GM18526 (cell line): ENCODE measurements around the gene KRTAP1-3.
"Not testable (repeated sequence)": the region's sequence is repeated elsewhere in the genome, so short reads cannot be mapped to it uniquely, and the experiment has no call there.

Source experiments
- POLR2A ChIP-seq: IDR thresholded peaks from 3 replicates; pipeline ENCODE4 v1.6.1; 2011; ENCODE audit not compliant: insufficient read length; ENCODE audit errors: extremely low read depth

KRTAP1-3 gene, protein sequence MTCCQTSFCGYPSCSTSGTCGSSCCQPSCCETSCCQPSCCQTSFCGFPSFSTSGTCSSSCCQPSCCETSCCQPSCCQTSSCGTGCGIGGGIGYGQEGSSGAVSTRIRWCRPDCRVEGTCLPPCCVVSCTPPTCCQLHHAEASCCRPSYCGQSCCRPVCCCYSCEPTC

DNA sequence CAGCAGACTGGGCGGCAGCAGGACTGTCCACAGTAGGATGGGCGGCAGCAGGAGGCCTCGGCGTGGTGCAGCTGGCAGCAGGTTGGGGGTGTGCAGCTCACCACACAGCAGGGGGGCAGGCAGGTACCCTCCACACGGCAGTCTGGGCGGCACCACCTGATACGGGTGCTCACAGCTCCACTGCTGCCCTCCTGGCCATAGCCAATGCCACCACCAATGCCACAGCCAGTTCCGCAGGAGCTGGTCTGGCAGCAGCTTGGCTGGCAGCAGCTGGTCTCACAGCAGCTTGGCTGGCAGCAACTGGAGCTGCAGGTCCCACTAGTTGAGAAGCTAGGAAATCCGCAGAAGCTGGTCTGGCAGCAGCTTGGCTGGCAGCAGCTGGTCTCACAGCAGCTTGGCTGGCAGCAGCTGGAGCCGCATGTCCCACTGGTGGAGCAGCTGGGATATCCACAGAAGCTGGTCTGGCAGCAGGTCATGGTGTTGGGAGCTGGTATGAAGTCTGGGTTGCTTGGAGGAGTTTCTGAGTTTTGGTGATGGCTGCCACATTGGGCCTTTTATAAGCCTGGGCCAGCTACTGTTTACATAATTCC is at the start of gene KRTAP1-3:
TSS of gene KRTAP1-3 (minus strand) at position 529 of the 590 bp plus-strand sequence. CDS start at position 476, 53 bp downstream.
- TF ChIP-seq POLR2A = not testable (repeated sequence)

GRCh38 chr17:41084100-41084856 is 49.6 kb upstream of the KRTAP1-3 start, which contains the start of gene KRTAP4-7:
KRTAP4-7 (plus strand) TSS chr17:41084150; CDS start chr17:41084207, 57 bp downstream.
- TF ChIP-seq POLR2A = not testable (repeated sequence)

- TF ChIP-seq POLR2A = no peak
These were observed 48.0 kb upstream of the KRTAP1-3 start for GRCh38 chr17:41082626-41083025.

GRCh38 chr17:41076788-41077187 is 42.1 kb upstream of the KRTAP1-3 start:
- no peak for TF ChIP-seq POLR2A

GRCh38 chr17:41073676-41074075 is 39.0 kb upstream of the KRTAP1-3 start:
- TF ChIP-seq POLR2A = no peak

DNA sequence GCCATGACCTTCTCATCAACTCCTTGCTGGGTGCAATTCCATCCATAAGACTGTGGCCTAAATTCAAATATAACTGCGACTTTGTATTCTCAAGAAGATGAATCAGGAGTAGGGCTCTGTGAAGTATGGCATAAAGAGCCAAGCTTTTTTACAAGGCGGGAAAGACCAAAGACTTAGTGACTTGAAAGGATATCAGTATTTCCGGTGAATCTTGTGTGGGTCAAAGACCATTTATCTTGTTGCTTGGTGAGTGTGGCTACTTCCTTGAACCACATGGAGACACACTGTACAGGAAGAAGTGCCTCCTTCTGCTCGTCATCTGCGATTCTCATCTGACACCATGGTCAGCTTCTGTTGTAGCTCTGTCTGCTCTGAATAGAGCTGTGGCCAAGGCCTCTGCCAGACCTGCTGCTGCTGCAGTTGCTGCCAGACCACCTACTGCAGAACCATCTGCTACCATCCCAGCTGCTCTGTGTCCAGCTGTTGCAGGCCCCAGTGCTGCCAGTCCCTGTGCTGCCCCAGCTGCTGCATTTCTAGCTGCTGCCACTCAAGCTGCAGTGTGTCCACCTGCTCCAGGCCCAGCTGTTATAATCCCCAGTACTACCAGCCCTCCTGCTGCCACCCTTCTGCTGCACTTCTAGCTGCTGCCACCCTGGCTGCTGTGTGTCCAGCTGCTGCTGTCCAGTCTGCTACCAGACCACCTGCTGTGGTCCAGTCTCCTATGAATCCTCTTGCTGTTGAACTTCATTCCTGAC is 37.1 kb upstream of the KRTAP1-3 start:
- no peak for TF ChIP-seq POLR2A

DNA sequence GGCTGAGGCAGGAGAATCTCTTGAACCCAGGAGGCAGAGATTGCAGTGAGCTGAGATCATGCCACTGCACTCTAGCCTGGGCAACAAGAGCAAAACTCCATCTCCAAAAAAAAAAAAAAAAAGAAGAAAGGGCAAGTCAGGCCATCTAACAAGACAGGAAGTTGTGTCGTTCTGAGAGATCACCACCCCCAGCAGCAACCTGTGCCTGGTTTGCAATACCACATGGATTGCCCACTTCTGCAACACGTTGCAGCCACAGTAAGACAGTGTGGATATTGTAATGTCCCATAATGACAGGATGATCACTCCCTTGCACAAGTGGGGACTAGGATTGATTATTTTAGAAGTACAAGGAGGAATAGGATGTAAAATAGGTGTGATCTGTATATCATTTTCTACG is 34.4 kb upstream of the KRTAP1-3 start:
- TF ChIP-seq POLR2A = no peak

DNA sequence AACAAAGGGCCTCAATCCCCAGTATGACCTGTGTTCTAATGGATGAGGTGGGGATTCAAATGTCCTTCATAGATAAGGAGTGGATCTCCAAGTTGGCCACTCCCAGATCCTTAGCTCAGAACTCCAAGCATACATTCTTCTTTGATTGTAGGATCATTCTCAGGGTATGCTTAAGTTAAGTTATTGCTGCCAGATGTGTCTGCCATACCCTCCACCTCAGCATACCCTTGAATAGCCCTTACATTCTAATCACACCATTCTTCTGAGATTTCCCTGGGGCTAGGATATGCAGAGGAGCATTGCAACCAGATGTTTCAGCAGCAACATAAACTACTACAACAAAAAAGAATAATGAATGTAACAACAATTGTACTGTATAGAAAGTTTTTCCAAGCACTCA is 32.6 kb upstream of the KRTAP1-3 start:
- TF ChIP-seq POLR2A = no peak

DNA sequence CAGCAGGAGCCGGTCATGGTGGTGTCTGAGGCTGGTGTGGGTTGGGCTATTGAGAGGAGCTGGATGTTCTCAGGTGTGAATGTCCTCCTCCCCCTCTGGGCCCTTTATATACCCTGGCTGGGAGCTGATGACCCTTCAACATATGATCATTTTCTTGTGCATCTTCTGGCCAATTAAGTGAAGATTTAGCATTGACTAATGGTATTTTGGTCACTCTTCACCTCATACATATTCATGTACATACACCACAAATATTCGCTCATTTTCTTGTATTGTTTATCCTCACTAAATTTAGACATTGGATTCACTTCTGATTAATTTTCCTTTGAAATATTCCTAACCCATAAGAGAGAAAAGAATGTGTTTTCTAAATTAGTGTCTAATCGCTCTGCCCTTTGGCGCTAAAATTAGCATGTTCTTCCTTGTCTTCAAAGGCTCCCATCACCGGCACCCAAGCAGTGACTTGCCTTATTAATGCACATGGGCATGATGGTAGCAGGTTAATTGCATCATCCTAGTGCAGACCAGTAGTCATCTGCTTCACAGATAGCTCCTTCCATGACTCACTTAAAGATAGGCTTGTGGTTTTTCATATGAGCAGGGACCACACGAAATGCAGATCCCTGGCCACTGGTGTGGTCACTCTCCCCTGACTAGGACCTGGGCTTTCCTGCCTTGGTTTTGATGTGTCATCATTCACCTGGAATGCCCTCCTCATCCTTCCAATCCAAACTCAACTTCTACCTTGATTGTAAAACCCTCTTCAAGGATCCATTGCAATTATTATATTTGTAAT is 31.4 kb upstream of the KRTAP1-3 start, which contains the start of gene KRTAP2-4:
TSS of gene KRTAP2-4 (minus strand) at position 51 of the 796 bp plus-strand sequence. CDS start at position 17, 34 bp downstream.
- no peak for TF ChIP-seq POLR2A

DNA sequence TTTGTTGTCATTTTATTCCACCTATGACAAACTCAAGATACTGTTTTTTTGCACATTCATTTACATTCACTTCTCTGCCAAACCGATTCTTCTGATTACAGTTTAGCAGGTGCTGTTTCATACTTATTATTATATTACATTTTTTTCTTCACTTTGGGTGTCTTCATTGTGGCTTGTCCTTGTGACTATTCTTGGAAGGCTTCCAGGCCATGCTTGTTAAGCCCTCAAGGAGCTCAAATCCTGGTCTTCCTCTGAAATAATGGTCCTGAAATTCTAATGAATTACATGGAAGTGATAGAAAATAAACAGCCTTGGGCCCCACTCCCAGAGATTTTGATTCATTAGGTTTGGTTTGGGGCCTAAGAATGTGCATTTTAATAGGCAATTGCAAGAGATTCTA is 29.6 kb upstream of the KRTAP1-3 start:
- no peak for TF ChIP-seq POLR2A

DNA sequence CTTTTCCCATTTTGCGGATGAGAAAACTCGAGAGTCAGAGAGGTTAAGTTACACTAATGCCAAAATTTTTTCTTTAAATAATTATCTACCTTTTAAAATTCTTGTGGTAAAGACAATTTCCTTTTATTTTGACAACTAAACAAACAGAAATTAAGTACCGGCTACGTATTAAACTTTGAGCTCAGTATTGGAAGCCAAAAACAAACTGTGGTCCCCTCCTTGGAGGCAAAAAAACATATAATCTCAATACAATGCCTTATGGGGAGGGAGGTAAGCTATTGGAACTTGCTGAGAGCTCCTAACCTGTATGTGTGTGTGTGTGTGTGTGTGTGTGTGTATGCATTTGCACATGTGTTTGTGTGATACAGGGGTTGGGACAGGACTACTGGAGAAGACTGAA is 28.8 kb upstream of the KRTAP1-3 start:
- TF ChIP-seq POLR2A = no peak

GRCh38 chr17:41061964-41062363 is 27.3 kb upstream of the KRTAP1-3 start:
- no peak for TF ChIP-seq POLR2A

DNA sequence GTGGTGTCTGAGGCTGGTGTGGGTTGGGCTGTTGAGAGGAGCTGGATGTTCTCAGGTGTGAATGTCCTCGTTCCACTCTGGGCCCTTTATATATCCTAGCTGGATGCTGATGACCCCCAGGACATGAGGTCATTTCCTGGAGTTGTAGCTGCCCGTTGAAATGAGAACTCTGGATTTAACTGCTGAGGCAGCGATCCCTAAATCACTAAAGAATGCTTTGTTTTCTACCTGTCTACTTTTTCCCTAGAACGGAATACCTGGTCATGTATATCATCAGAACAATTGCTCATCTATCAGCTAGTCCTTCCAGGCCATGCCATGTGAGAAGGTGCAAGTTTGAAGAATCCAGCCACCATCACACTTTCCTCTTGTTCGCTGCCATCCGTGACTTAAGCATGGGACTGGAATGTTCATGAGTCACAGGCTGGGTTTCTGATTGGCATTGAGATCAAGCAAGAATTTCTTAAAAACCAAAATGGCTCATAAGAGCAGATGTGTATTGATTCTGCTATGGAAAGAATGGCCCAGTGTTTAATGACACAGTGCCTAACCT is 25.5 kb upstream of the KRTAP1-3 start, which contains the start of gene KRTAP2-3:
TSS of gene KRTAP2-3 (minus strand) at position 63 of the 553 bp plus-strand sequence. CDS start 64 bp downstream, outside the sequence.
- no peak for TF ChIP-seq POLR2A

DNA sequence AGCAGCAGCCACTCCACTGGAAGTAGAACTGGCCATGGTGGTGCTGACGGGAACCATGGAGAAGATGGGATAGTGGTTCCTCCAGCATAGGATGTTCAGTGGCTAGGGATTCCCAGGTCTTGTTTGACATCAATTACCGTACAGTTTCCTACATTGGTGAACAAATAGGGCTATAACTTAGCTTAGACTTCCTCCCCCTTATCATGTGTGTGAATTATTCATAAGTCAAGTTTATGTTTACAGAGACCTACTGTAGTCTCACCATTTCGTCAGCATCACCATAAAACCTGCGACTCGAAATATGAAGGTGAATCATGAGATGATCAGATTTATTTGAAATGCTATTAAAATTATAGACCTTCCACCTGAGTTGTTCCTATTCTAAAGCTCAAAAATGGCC is 24.1 kb upstream of the KRTAP1-3 start:
- TF ChIP-seq POLR2A = no peak
